Endothelial cell of umbilical vein (primary cell): Measurements from ENCODE around the gene XRN2. TPM values are rescaled to one million over a fixed set of nuclear protein-coding genes. Genes with fewer than 3 reads are reported as not detected.

ENCODE experiments used
- BruUV-seq: library from RNA; stranded (reverse); fragments of 400-500 nt; replicated peaks from 2 replicates; lab custom pipeline; 2021; lab: Mats Ljungman, UMichigan
- CTCF ChIA-PET: fragments of 300-600, 350-600 bp; sonication (Branson Sonifier 250); formaldehyde crosslinking; loops from one replicate; lab custom pipeline; 2021; ENCODE audit warnings: antibody characterized with exemption, inconsistent platforms; lab: Charles Lee
- POLR2A ChIA-PET: fragments of 300-600, 350-600 bp; sonication (Branson Sonifier 250); formaldehyde crosslinking; loops from one replicate; lab custom pipeline; 2021; ENCODE audit warnings: antibody characterized with exemption, inconsistent platforms; lab: Charles Lee
- DNase-seq: peaks from one replicate; pipeline ENCODE4 v3.0.0-alpha.2; 2011; ENCODE audit warnings: low read depth, low spot score
- FAIRE-seq: peaks from 2 replicates; lab custom pipeline; 2011; peaks lifted over from hg19 to GRCh38; lab: Jason Lieb, UNC
- H2AFZ ChIP-seq: 2 replicates; pipeline ENCODE4 v1.6.0; 2012; ENCODE audit warnings: low read depth, low read length, control low read depth, inconsistent platforms
- H3K27ac ChIP-seq: 2 replicates; pipeline ENCODE4 v1.5.1; 2011; ENCODE audit warnings: low read depth, mild to moderate bottlenecking, control low read depth, low read length, moderate library complexity; ENCODE audit not compliant: insufficient read depth
- H3K27me3 ChIP-seq, 2 experiments: 2 replicates each; pipeline versions ENCODE4 v1.6.0 to v1.6.1; 2011; ENCODE audit warnings: low read length in 2 of 2, mixed read lengths in 1 of 2; ENCODE audit not compliant: control insufficient read depth in 2 of 2, insufficient read depth in 2 of 2
- H3K36me3 ChIP-seq, 2 experiments: 2 replicates in 1 of 2; 3 replicates in 1 of 2; pipeline ENCODE4 v1.5.1; 2011; ENCODE audit warnings: low read length in 2 of 2, mild to moderate bottlenecking in 1 of 2, moderate library complexity in 1 of 2; ENCODE audit not compliant: control insufficient read depth in 2 of 2, insufficient read depth in 2 of 2; ENCODE audit errors: extremely low read depth in 1 of 2
- H3K4me1 ChIP-seq: 3 replicates; pipeline ENCODE4 v1.5.1; 2011; ENCODE audit warnings: mild to moderate bottlenecking, low read length; ENCODE audit not compliant: control insufficient read depth, insufficient read depth; ENCODE audit errors: extremely low read depth
- H3K4me2 ChIP-seq: 2 replicates; pipeline ENCODE4 v1.6.1; 2011; ENCODE audit warnings: low read length, control low read depth, mixed read lengths; ENCODE audit not compliant: insufficient read depth
- H3K4me3 ChIP-seq, 3 experiments: fragments of 200-600 bp in 1 of 3; sonication (generic), shearing (Covaris generic) in 1 of 3; replicated peaks in 1 of 3; 2 replicates each; pipeline ENCODE4 v1.5.1; 2011 to 2016; ENCODE audit warnings: control low read depth in 3 of 3, low read length in 3 of 3, mild to moderate bottlenecking in 2 of 3, inconsistent platforms in 1 of 3, low read depth in 1 of 3, moderate library complexity in 1 of 3; ENCODE audit not compliant: insufficient read depth in 1 of 3
- H3K79me2 ChIP-seq: 2 replicates; pipeline ENCODE4 v1.6.0; 2012; ENCODE audit warnings: low read length, inconsistent platforms; ENCODE audit not compliant: control insufficient read depth, insufficient read depth
- H3K9ac ChIP-seq: replicated peaks from 2 replicates; pipeline ENCODE3; 2011; ENCODE audit warnings: low read length, control low read depth; ENCODE audit not compliant: insufficient read depth; ENCODE audit errors: extremely low read depth
- H3K9me1 ChIP-seq: replicated peaks from 3 replicates; pipeline ENCODE4 v1.6.0; 2011; ENCODE audit warnings: mild to moderate bottlenecking, low read length; ENCODE audit not compliant: control insufficient read depth, insufficient read depth; ENCODE audit errors: extremely low read depth
- H3K9me3 ChIP-seq: replicated peaks from 2 replicates; pipeline ENCODE4 v1.5.1; 2012; ENCODE audit warnings: low read length, inconsistent platforms; ENCODE audit not compliant: control insufficient read depth, insufficient read depth
- H4K20me1 ChIP-seq: replicated peaks from 2 replicates; pipeline ENCODE3; 2011; ENCODE audit warnings: mild to moderate bottlenecking, low read length; ENCODE audit not compliant: control insufficient read depth, insufficient read depth; ENCODE audit errors: extremely low read depth
- CTCF ChIP-seq, 2 donors: IDR thresholded peaks; 1 replicate in 1 of 2; 2 replicates in 1 of 2; pipeline ENCODE4 v1.5.1; 2011; ENCODE audit warnings: low read length in 2 of 2, mild to moderate bottlenecking in 2 of 2, moderate library complexity in 2 of 2, control low read depth in 1 of 2, inconsistent platforms in 1 of 2, low read depth in 1 of 2; ENCODE audit not compliant: insufficient read depth in 1 of 2; ENCODE audit errors: extremely low read depth in 1 of 2
- EZH2 ChIP-seq: IDR thresholded peaks from 2 replicates; pipeline ENCODE4 v1.6.1; 2012; ENCODE audit warnings: borderline replicate concordance, low read depth, mild to moderate bottlenecking, moderate library complexity, low read length, inconsistent platforms; ENCODE audit not compliant: severe bottlenecking
- FOS ChIP-seq: IDR thresholded peaks from 2 replicates; pipeline ENCODE4 v1.6.1; 2011; ENCODE audit warnings: mild to moderate bottlenecking, low read length, moderate library complexity, borderline replicate concordance; ENCODE audit not compliant: insufficient read depth
- GATA2 ChIP-seq: IDR thresholded peaks from 2 replicates; pipeline ENCODE4 v1.7.0; 2011; ENCODE audit warnings: low read depth, mild to moderate bottlenecking, moderate library complexity, mixed read lengths, low read length; ENCODE audit not compliant: insufficient read length, insufficient read depth
- JUN ChIP-seq: IDR thresholded peaks from 2 replicates; pipeline ENCODE4 v1.6.1; 2011; ENCODE audit warnings: borderline replicate concordance, low read depth; ENCODE audit not compliant: insufficient read length, insufficient read depth
- MAX ChIP-seq: IDR thresholded peaks from 2 replicates; pipeline ENCODE4 v1.6.1; 2011; ENCODE audit not compliant: insufficient read depth, insufficient read length
- MYC ChIP-seq: IDR thresholded peaks from one replicate; pipeline ENCODE4 v1.6.1; 2011; ENCODE audit warnings: mild to moderate bottlenecking, low read depth, low read length
- POLR2A ChIP-seq: IDR thresholded peaks from 2 replicates; pipeline ENCODE4 v1.6.1; 2012; ENCODE audit warnings: low read depth, mild to moderate bottlenecking, control low read depth, low read length
- POLR2AphosphoS5 ChIP-seq: IDR thresholded peaks from 2 replicates; pipeline ENCODE4 v1.6.1; 2012; ENCODE audit warnings: low read depth, mild to moderate bottlenecking, control low read depth, low read length, moderate library complexity; ENCODE audit not compliant: insufficient read depth
- dilution Hi-C: fragments of 300-500 bp; cut with MboI; formaldehyde crosslinking; loops from one replicate; pipeline ENCODE4 v1.15.0; 2019; ENCODE audit warnings: low sequenced_read_pairs; ENCODE audit not compliant: extremely low pct_ligation_motif_present
- intact Hi-C: fragments of 100-400 bp; cut with micrococcal nuclease; formaldehyde crosslinking; loops from one replicate; pipeline ENCODE4 v1.10.0; 2022
- polyA plus RNA-seq, 4 experiments: library from polyadenylated mRNA; depleted of rRNA in 3 of 4; stranded (reverse) in 3 of 4; unstranded in 1 of 4; fragments of >200 nt; gene quantifications; 2 replicates each; pipeline versions ENCODE4 v1.2.1 to v1.2.3, GENCODE V29; 2011 to 2012; ENCODE audit warnings: missing spikeins in 1 of 4
- total RNA-seq: library from RNA; stranded (reverse); gene quantifications from 2 replicates; pipeline ENCODE4 v1.2.3, GENCODE V29; 2021

Gene XRN2
- total and polyA plus RNA-seq, 2 donors (not counting 3 experiments of a cell fraction or from before 2014, with no cell fraction given), result 32.3 to 66.6 TPM

- no peaks in the 10 kb centered on the region for H3K9me3 ChIP-seq
- H2AFZ ChIP-seq, result no peak overlapping the region
- no peaks in the 10 kb centered on the region for H3K27me3 ChIP-seq
- TF ChIP-seq MAX (no peak), JUN (no peak), GATA2 (no peak), POLR2A (no peak), CTCF (IDR thresholded peaks at IDR 0.05; ENCODE audit: extremely low read depth in 1 of 2, insufficient read depth in 1 of 2, low read depth in 1 of 2, low read length in 2 of 2) (no peak), FOS (no peak), EZH2 (no peak), MYC (no peak), POLR2AphosphoS5 (no peak)
- H3K4me3 ChIP-seq, result no peak overlapping the region
- no TSS peak for BruUV-seq
- H3K9ac ChIP-seq, result no peak overlapping the region
- no peak for FAIRE-seq
- no peak overlapping the region for H3K4me2 ChIP-seq
- no peaks in the 10 kb centered on the region for H4K20me1 ChIP-seq
- H3K4me1 ChIP-seq, result peaks cover 17% of the 10 kb centered on the region
- no peak for DNase-seq
- H3K9me1 ChIP-seq, result no peaks in the 10 kb centered on the region
- CTCF ChIA-PET, result interaction anchor here (0.8 to 1.3 kb wide), 2 partner anchors 12 kb away, joined by 3 read pairs; no protein-coding TSS in a partner anchor
- peaks cover 5 to 18% of the 10 kb centered on the region in 2 experiments for H3K36me3 ChIP-seq
- POLR2A ChIA-PET, result no interaction called here
- dilution Hi-C loops, result no loop called here
- H3K27ac ChIP-seq, result no peak overlapping the region
- H3K79me2 ChIP-seq, result no peaks in the 10 kb centered on the region
- intact Hi-C loops, result no loop called here
Observed at GRCh38 chr20:21340991-21341697, 38.0 kb downstream of the XRN2 start.
